Measurements from ENCODE around the gene COL15A1. TPM values are rescaled to one million over a fixed set of nuclear protein-coding genes. Genes with fewer than 3 reads are reported as not detected.

Gene COL15A1
- total RNA-seq, 1 experiment from 2014 or later: not detected

DNA sequence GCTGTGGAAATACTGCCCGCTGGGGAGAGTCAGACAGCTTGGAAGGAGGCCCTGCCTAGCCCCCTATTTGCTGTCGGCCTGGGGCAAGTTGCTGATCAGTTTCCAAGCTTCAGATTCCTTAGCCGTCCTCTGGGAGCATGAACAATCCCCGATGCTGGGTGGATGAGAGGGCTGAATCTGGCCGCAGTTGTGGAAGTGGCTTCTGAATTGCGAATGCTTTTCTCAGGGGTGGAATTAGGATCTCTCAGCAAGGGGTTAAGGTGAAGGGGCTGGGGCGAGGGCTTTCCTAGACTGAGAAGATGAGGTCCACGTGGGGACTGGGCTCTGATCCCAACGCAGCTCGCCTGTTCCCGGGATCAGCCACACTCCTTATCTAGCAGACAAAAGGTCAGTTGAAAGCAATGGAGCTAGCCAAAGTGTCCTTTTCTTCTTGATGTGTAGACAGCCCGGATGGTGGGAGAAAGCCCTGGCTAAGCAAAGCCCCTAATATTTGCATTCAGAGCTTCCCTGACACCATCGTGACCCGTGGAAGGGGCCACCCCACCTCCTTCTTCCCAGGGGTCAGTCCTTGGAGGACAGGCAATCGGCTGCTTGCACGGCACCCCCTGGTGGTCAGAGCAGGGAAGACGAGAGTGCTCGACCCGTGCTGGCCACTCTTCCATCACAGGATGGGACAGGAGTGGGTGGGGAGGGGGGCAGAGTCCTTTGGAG, 54.9 kb downstream of the COL15A1 start:
- no peak overlapping the region for H2BK20ac ChIP-seq (ENCODE audit: low read depth, low read length, poor library complexity, severe bottlenecking)
- TF ChIP-seq, protein P1, sequence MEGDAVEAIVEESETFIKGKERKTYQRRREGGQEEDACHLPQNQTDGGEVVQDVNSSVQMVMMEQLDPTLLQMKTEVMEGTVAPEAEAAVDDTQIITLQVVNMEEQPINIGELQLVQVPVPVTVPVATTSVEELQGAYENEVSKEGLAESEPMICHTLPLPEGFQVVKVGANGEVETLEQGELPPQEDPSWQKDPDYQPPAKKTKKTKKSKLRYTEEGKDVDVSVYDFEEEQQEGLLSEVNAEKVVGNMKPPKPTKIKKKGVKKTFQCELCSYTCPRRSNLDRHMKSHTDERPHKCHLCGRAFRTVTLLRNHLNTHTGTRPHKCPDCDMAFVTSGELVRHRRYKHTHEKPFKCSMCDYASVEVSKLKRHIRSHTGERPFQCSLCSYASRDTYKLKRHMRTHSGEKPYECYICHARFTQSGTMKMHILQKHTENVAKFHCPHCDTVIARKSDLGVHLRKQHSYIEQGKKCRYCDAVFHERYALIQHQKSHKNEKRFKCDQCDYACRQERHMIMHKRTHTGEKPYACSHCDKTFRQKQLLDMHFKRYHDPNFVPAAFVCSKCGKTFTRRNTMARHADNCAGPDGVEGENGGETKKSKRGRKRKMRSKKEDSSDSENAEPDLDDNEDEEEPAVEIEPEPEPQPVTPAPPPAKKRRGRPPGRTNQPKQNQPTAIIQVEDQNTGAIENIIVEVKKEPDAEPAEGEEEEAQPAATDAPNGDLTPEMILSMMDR (conservative IDR thresholded peaks at IDR 0.05): peak; percentile 95
- no peaks in the 10 kb centered on the region for H3K79me1 ChIP-seq (ENCODE audit: insufficient read depth, low read depth, low read length, poor library complexity, severe bottlenecking)
- H2BK15ac ChIP-seq (ENCODE audit: low read depth, low read length): no peak overlapping the region
- peak overlapping the region; percentile 93 for H2AFZ ChIP-seq (ENCODE audit: low read length)
- H2BK12ac ChIP-seq (ENCODE audit: insufficient read length, low read depth, low read length): no peak overlapping the region
- no peak overlapping the region for H3K27ac Mint-ChIP-seq
- H3K23ac ChIP-seq (ENCODE audit: insufficient read length, low read depth, low read length): no peak overlapping the region
- H3K4ac ChIP-seq (ENCODE audit: low read depth, low read length): no peak overlapping the region
- peak overlapping the region; percentile 51 for H3K18ac ChIP-seq (ENCODE audit: insufficient read length, low read depth, low read length)
- no peak overlapping the region for H2BK120ac ChIP-seq (ENCODE audit: low read depth, low read length, poor library complexity, severe bottlenecking)
- no peaks in the 10 kb centered on the region for H3K9me3 ChIP-seq (ENCODE audit: control insufficient read depth, low read depth, low read length)
- no CpG with 5 or more reads among the region's 19 CpGs for WGBS (ENCODE audit: extremely low coverage, insufficient read length, low lambda C conversion rate)
- no peaks in the 10 kb centered on the region for H3K23me2 ChIP-seq (ENCODE audit: insufficient read length, low read depth, low read length, poor library complexity, severe bottlenecking)
- no peak overlapping the region for H3K9ac ChIP-seq (ENCODE audit: extremely low read depth, insufficient read length, low read length)
- no peaks in the 10 kb centered on the region for H3K27me3 ChIP-seq (ENCODE audit: insufficient read depth, low read length)
- no peak overlapping the region for H3K27ac ChIP-seq (ENCODE audit: insufficient read length, low read depth, low read length)
- no peak overlapping the region for H3K14ac ChIP-seq (ENCODE audit: insufficient read depth, low read length)
- H3K4me1 Mint-ChIP-seq: peaks cover 28 to 30% of the 10 kb centered on the region in 2 experiments
- peaks cover 0 to under 1% (median 0%) of the 10 kb centered on the region in 3 experiments; a peak in 2 of 7 replicates for H3K36me3 Mint-ChIP-seq (ENCODE audit: insufficient read depth in 1 of 3, low read depth in 3 of 3)
- no peaks in the 10 kb centered on the region for H3K4me1 ChIP-seq (ENCODE audit: insufficient read depth, low read length)
- H3K4me3 Mint-ChIP-seq: peak overlapping the region in 1 of 2 experiments; percentile 27; a peak in 1 of 5 replicates
- H2AK5ac ChIP-seq (ENCODE audit: insufficient read length, low read length): no peak overlapping the region
- H3T11ph ChIP-seq (ENCODE audit: low read length): no peak overlapping the region
- DNase-seq: peak; percentile 89
- H3K9me3 Mint-ChIP-seq: peaks cover 0 to 4% of the 10 kb centered on the region in 2 experiments; a peak in 1 of 5 replicates
- H3K79me2 ChIP-seq (ENCODE audit: insufficient read depth, low read length): no peaks in the 10 kb centered on the region
- H4K20me1 ChIP-seq (ENCODE audit: control insufficient read depth, insufficient read depth, insufficient read length): no peaks in the 10 kb centered on the region
- peak overlapping the region; percentile 42 for H3K4me2 ChIP-seq (ENCODE audit: insufficient read depth, insufficient read length, low read length)
- H2BK5ac ChIP-seq (ENCODE audit: insufficient read length, low read length): no peak overlapping the region
- H4K91ac ChIP-seq (ENCODE audit: insufficient read length, low read depth, low read length): no peak overlapping the region
- no peak overlapping the region for H4K8ac ChIP-seq (replicated peaks; ENCODE audit: insufficient read length, low read depth, low read length)
- peaks cover 18% of the 10 kb centered on the region for H3K27me3 Mint-ChIP-seq (ENCODE audit: low read depth)
- no peak overlapping the region for H3K56ac ChIP-seq (ENCODE audit: insufficient read length, low read depth, low read length)
- no peak overlapping the region for H4K5ac ChIP-seq (ENCODE audit: insufficient read length, low read depth, low read length)
